ENCODE data around the gene MRPL17.

- no peak for TF ChIP-seq CTCF (optimal IDR thresholded peaks at IDR 0.05 in 1 of 3, IDR thresholded peaks at IDR 0.05 in 1 of 3, conservative IDR thresholded peaks at IDR 0.05 in 1 of 3; ENCODE audit: extremely low read depth in 1 of 3, insufficient read depth in 2 of 3, low read length in 3 of 3)
- TF ChIP-seq EZH2 (IDR thresholded peaks at IDR 0.05; ENCODE audit: low read length), result no peak
Observed at GRCh38 chr11:6695377-6695776, 12.2 kb upstream of the MRPL17 start.

Data from keratinocyte (primary cell).